ENCODE measurements around the gene IL27RA.
A peak's percentile ranks its signal among the peaks of the same experiment; 100 is the strongest.

Gene IL27RA

DNA sequence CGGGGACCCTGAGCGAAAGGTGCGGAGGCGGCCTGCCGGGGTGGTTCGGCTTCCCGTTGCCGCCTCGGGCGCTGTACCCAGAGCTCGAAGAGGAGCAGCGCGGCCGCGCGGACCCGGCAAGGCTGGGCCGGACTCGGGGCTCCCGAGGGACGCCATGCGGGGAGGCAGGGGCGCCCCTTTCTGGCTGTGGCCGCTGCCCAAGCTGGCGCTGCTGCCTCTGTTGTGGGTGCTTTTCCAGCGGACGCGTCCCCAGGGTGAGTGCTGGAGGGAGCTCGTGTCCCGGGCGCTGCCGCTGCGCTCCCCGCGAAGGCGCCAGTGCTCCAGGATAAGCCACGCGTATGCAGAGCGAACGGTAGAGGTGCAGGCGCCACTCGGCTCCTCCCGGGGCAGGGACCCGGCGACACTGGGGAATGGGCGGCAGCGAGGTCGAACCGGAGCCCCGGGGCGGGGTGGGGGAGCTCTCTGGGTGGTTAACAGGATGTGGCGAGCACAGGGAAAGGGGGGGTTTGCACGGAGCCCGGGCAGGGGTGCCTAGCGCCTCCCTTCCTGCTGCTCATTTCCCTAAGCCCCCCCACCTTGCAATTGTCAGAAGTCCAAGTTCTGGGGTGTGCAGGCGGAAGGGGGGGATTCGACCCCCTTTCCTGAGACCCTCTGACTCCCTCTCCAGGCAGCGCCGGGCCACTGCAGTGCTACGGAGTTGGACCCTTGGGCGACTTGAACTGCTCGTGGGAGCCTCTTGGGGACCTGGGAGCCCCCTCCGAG, at the start of gene IL27RA:
TSS of gene IL27RA (plus strand) at position 44 of the 762 bp plus-strand sequence. CDS start at position 155, 111 bp downstream.
- DNase-seq (ENCODE audit: low read depth) = no peak

DNA sequence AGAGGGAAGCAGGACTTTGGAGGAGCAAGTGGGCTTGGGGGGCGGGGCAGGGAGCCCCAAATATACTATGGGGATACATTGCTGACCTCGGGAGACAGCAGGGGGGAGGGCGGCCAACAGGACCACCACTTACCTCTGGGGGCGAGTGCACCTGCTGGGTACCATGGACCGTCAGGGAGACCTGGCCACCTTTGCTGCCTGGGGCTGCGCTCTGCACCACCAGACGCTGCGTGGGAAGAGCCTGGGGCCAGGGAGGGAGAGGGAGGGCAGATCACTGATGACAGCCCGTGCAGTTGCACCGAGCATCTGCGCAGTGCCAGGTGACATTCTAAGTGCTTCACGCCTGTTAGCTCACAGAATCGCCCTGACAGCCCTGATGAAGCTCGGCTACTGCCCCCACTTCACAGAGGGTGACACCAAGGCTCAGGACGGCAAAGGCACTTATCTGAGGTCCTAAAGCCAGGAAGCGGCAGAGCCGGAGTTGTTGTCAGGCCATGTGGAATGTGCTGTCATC, 49.5 kb upstream of the IL27RA start:
- DNase-seq (ENCODE audit: low read depth) = no peak

DNA sequence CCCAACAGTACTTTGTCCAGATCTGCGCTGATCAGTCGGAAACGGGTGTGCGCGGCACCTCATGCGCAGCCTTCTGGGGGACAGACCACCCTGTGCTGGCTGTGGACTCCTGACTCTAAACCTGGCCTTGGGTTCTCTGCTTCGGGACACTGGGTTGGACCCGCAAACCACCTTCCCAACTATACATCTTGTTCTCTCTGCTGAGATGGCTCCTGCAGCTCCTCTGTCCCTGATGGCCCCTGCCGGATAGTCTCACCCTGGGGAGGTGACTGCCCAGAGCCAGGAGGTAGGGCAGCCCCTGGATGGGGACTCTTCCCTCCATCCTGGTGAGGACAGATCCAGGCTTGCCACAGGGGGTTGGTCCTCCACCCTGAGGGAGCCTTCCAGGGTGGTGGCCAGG, 48.8 kb upstream of the IL27RA start:
- DNase-seq (ENCODE audit: low read depth) = no peak

DNA sequence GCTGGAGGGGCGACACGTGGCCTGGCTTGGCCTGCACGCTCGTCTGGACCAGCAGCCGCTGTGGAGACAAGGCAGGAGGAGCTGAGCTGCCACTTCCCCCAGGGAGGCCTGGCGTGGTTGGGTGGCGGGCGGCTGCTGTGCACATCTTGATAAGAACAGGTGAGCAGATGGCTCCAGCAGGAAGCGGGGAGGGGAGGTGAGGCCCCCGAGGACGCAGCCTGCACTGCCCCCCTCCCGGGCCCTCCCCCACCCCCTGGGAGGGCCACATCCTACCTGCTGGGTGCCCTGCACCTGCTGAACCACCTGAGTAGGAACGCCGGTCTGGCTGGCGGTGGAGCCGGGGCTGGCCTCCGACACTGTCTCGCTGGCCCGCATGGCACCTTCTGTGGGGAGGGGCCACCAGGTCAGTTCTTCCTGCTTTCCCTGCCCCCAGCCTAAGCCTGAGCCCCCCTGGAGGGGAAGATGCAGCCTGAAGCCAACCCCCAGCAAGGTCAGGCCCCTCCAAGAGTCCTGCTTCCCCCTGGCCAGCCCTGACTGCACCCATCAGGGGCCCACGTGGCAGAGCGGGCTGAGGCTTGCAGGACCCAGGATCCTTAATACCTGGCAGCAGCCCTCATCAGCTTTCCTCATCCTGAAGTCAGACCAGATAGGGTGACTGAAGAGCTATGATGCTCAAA, 48.2 kb upstream of the IL27RA start:
- no peak for DNase-seq (ENCODE audit: low read depth)

DNA sequence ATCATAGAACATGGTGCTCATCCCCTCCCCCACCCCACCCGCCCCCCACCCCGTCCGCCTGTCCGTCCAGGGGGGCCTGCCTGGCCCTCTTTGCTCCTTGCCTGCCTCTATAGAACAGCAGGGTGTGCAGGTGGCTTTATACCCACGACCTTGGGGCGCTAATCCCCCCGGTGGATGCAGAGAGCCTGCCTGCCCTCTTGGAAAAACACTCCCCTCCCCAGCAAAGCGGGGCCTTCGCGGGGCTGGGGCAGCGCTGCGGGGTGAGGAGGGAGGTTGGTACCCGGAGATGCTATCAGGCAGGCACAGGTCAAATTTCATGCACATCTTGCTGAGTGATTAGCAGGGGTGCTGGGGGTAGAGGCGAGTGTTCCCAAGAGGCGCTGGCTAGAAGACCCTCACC, 47.4 kb upstream of the IL27RA start:
- no peak for DNase-seq (ENCODE audit: low read depth)

DNA sequence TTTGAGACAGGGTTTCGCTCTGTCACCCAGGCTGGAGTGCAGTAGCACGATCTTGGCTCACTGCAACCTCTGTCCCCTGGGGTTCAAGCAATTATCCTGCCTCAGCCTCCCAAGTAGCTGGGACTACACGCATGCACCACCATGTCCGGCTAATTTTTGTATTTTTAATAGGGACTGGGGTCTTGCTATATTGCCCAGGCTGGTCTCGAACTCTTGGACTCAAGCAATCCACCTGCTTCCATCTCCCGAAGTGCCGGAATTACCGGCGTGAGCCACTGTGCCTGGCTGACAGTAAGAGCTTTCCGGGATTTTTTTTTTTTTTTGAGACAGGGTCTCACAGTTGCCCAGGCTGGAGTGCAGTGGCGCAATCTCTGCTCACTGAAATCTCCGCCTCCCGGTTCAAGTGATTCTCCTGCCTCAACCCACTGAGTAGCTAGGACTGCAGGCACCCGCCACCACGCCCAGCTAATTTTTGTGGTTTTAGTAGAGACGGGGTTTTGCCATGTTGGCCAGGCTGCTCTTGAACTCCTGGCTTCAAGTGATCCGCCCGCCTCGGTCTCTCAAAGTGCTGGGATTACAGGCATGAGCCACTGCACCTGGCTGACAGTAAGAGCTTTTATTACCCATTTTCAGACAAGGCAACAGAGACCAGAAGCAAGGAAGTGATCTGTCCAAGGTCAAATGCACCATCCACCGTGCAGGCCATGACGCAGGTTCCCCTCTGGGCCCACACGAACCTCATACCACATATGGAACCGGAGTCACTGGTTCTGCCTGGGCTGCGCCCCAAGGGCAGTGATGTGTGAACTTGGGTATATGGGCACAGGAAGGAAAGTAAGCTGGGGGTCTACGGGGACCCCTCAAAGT, 46.5 kb upstream of the IL27RA start:
- no peak for DNase-seq (ENCODE audit: low read depth)

DNA sequence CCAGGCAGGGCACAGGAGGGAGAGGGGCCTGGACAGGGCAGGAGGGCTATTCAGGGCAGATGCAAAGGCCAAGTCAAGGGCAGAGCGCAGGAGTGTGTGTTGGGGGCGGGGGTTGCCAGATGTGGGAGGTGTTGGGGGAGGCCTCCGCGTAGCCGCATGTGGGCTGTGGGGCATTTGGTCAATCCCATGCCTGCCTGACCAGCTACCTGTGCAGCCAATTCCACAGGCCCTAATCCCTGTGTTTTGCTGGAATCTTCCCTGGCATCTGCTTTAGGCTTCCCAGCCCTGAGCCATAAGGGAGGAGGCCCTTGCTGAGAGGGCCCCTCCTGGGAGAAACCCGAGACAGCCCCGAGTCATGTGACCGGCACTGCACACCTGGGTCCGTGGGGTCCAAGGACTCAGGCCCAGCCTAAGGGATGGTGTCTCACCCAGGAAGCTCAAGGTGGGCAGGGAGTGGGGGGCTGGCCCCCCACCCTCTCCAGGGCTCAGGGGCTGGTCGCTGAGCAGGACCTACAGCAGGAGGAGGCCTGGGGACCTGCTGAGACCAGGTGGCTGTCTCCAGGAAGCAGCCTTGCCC, 45.7 kb upstream of the IL27RA start:
- DNase-seq (ENCODE audit: low read depth) = no peak

DNA sequence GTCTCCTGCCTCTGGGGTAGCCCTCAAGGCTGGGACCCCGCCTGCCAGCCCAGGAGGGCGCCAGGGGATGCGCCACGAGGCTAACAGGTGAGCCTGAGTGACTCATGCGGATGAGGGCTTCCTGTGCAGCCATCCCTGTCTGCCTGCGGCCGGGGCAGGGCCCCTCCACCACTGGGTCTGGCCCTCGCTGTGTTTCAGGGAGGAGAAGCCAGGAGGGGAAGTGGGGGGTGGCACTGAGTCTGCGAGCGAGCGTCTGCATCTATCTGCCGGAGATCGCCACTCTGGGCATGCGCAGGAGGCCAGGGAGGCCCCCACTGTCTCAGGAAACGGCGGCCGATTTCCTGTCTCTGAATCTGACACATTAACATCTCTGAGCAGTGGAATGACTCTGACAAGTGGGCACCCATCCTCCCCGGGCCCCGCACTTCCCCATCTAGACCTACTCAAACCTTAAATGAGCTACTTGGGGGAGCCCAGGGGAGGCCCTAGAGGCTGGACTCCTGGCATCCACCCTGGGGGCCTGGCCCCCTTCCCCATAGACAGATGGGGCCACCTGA, 45.1 kb upstream of the IL27RA start:
- DNase-seq (ENCODE audit: low read depth) = no peak

DNA sequence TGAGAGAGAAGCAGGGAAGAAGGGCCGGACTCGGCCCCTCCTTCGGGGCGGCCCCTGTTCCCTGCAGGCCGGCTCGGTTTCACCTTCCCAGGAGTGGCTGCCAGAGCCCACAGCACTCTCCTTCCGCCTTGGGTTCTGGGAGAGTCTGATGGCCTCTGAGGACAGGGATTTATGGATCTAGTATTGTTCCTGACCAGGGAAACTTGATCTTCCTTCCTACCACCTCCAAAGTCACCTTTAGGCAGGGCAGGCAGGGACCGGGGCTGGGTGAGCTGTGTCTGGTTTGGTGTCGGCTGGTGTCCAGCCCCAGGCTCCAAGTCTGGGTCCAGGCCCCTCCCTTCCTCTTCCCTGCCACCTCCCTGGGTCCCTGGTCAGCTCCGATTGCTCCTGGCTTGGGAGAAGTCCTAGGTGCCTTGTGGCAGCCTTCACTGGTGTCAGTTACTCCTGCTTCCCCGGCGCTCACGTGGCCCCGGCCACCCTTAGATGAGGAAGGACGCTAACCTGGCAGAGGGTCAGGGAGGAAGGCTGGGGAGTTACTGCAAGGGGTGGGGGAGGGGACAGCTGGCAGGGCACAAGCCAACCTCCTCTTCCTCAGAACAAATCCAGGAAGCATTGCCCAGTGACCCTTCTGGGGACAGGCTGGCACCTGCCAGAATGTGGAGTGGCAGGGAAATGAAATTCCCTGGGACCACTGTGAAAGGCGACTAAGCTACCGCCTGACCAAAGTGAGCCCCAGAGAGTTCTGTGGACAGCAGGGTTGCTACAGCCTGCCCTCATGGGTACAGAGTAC, 44.3 kb upstream of the IL27RA start:
- DNase-seq (ENCODE audit: low read depth) = no peak

DNA sequence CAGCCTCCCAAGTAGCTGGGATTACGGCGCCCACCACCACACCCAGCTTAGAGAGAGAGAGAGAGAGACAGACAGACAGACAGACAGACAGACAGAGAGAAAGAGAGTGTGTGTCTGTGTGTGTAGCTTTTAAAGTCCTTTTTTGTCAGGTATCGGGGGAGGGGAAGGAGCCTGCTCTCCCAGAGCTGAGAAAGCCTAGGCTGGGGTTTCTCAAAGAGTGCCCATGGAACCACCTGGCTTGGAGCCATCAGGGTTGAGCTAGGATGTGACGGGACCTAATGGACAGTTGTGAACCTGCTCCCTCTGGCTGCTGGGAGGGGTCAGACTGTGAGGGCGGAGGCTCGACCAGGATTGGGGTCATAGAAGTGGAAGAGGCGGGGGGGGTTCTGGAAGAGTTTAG, 42.1 kb upstream of the IL27RA start:
- DNase-seq (ENCODE audit: low read depth) = no peak

DNA sequence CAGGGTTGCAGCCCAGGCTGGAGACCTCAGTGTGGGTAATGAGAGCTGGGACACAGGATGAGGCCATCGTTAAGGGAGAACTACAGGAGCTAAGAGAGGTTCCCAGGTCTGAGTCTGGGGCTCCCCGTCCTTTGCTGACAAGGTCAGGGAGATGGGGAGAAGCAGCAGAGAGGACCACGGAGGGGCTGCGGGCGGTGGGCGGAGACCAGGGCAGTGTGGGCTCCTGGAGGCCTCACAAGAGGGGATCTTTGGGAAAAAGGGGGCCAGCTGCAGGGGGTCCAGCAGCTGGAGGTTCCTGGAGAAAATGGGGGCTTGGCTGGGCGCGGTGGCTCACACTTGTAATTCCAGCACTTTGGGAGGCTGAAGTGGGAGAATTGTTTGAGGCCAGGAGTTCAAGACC, 41.5 kb upstream of the IL27RA start:
- no peak for DNase-seq (ENCODE audit: low read depth)

DNA sequence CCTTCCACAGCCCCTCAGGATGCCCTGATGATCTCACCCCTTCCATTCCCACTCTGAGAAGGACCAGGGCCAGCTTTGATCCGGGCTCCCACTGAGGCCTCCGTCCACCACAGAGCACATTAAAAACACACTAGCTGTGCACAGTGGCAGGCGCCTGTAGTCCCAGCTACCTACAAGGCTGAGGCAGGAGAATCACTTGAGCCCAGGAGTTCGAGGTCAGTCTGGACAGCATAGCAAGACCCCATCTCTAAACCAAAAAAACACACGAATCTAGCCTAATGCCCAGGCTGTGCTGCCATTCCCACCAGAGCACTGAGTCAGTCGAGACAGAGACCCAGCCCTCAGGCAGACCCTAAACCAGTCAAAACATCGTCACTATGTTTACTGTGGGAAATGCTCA, 39.5 kb upstream of the IL27RA start:
- no peak for DNase-seq (ENCODE audit: low read depth)

DNA sequence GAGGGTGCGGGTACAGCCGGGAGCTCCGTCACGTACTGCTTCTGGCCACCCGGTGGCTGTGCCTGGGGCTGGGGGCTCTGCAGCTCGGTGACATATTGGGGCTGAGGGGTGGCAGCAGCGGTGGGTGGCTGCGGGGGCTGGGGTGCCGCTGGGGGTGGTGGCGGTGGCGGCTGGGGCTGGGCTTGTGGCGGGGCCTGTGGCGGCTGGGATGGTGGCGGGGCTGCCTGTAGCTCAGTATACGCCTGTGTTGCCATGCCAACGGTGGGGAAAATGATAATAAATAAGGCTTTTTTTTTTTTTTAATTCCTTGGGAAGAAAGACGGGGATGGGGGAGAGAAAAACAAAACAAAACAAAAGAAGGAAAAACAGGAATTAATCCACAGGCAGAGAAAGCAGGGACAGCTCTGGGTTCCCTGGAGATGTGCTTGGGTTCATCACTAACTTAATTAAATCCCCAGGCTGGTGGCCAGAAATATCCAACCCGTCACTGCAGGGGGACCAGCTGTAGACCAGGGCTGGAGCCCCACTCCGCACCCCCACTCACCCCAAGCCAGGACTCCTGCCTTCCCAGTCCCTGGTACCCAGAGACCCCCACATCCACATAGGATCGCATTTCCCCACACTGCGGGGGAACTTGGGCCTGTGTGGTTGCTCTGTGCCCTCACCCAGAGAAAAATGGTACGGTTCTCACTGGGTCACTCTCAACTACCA, 37.8 kb upstream of the IL27RA start:
- DNase-seq (ENCODE audit: low read depth) = no peak

DNA sequence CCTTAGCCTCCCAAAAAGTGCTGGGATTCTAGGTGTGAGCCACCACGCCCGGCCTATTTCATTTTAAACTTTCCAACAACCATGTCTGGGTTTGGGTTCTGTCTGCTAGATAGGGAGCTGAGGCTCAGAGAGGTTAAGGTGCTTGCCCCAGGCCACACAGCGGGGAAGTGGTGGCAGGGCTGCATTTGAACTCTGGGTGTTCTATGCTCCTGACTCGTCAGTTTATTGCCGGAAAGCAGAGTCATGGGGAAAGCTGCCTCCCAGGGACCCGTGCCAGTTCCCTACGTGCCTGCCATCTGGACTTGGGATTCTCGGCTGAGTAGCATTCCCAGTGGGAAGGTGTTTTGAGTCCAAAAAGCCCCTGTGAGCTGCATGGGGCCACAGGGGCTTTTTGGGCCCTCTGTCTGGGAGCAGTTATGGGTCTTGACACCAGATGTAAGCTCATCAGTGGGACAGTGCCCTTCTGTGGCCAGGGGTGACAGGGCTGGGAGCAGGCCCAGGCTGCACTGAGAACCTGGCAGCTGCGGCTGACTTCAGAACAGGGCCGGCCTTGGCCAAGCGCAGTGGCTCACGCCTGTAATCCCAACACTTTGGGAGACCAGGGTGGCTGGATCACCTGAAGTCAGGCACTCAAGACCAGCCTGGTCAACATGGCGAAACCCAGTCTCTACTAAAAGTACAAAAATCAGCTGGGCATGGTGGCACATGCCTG, 36.4 kb upstream of the IL27RA start:
- DNase-seq (ENCODE audit: low read depth) = peak; percentile 40

DNA sequence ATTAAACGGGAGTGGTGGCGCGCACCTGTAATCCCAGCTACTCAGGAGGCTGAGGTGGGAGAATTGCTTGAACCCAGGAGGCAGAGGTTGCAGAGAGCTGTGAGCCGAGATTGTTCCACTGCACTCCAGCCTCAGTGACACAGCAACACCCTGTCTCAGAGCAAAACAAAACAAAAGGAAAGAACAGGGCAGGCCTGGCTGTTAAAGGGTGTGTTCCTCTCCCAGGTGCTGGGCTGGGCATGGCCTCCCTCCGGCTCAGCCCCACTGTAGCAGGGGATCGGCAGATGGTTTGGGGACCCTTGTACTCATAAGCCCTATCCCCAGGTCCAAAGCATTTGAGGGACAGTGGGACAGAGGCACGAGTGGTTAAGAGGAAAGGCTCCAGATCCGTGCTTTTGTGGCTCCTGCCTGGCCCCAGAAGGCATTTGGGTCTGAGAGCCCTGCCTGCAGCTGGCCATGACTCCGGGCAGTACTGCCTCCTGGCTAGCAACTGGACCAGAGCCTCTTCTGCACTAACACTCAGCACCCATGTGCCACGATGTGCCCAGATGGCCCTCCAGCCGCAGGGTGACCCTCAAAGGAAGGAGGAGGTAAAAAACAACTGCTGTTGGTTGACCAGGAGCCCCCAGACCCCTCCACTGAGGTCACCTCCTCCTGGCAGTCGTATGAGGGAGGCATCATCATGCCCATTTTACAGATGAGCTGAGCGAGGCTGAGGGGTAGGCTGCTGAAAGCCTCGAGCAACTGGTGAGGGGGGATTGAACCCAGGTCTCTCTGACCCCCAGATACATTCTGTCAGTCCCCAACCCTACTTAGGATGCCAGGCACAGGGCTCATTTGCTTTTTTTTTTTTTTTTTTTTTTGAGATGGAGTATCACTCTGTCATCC, 35.4 kb upstream of the IL27RA start:
- no peak for DNase-seq (ENCODE audit: low read depth)

DNA sequence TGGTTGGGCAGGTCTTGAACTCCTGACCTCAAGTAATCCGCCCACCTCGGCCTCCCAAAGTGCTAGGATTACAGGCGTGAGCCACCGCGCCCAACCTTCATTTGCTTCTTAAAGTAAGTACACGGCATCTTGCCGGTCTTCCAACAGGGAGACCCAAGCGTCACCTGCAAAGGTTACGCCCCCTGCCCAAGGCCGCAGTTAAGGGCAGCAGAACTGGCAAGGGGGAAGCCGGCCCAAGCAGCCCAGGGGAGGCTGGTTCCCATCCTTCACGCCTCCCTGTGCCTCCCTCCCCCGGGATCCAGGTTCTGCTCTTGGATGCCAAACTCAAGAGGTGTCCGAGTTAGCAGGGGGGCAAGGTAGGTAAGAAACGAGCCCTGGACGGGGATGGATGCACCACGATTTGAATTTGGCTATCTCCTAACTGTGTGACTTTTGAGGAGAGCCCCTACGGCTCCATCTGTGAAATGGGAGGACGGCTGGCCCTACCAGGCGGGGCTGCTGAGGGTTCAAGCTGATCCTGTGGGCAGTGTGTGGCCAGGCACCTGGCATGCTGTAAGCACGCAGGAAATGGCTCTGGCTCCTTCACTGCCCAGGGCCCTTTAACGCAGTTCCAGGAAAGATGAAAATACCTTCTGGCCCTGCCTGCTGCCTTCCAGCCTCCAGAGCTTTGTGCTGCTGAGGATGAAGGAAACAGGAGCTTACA, 34.5 kb upstream of the IL27RA start:
- no peak for DNase-seq (ENCODE audit: low read depth)

DNA sequence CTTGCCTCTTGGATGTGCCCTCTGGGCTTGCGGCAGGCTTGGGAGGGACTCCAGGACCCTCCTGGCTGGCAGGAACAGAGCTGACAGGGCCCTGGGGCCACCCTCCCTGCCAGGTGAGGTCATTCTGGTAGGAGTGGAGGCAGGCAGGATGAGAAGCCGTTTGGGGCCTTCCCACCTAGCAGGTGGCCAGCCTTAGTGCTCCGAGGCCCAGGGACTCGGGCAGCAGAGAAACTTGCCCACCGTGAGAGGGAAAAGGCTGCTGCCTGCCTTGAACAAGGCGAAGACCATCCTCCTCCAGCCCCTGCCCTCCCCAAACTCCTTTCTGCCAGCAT, 34.0 kb upstream of the IL27RA start:
- DNase-seq (ENCODE audit: low read depth) = no peak

DNA sequence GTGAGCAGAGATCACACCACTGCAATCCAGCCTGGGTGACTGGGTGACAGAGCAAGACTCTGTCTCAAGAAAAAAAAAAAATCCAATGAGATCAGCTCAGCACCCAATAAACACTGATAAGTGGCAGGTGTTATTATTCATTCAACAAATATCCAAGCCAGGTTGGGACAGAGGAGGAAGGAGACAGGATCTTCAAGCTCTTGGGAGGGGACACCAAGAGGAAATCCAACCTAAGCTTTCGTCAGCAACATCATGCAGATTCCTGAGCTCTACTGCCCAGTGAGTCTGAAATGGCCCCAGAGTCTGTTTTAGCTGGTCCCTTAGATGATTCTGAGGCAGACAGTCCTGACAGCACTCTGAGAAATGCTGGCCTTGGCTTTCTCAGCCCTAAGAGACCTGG, 33.1 kb upstream of the IL27RA start:
- no peak for DNase-seq (ENCODE audit: low read depth)
